ENCODE results near the gene ADAT3. TPM values are rescaled to one million over a fixed set of nuclear protein-coding genes. Genes with fewer than 3 reads are reported as not detected.

Gene ADAT3
- total RNA-seq, 1 donor, result 3.9 TPM

- no peak for TF ChIP-seq CTCF (IDR thresholded peaks at IDR 0.05; ENCODE audit: insufficient read depth, low read depth, low read length)
- H3K4me3 ChIP-seq (ENCODE audit: low read depth, low read length), result no peak overlapping the region
- DNase-seq (ENCODE audit: low read depth), result no peak
Observed at GRCh38 chr19:1936430-1936829, 31.2 kb downstream of the ADAT3 start.

GRCh38 chr19:1936916-1937610, 31.9 kb downstream of the ADAT3 start:
- H3K4me3 ChIP-seq (ENCODE audit: low read depth, low read length), result no peak overlapping the region
- DNase-seq (ENCODE audit: low read depth), result no peak
- no peak for TF ChIP-seq CTCF (IDR thresholded peaks at IDR 0.05; ENCODE audit: insufficient read depth, low read depth, low read length)

- H3K4me3 ChIP-seq (ENCODE audit: low read depth, low read length), result no peak overlapping the region
- DNase-seq (ENCODE audit: low read depth), result peak; percentile 78
- TF ChIP-seq CTCF (IDR thresholded peaks at IDR 0.05; ENCODE audit: insufficient read depth, low read depth, low read length), result no peak
Observed at GRCh38 chr19:1938071-1938470, 32.9 kb downstream of the ADAT3 start.

GRCh38 chr19:1941146-1942077, 36.2 kb downstream of the ADAT3 start, which contains the start of gene CSNK1G2:
Gene CSNK1G2, plus strand, starts transcription at chr19:1941172. Its CDS starts 28,601 bp downstream, at chr19:1969773.
- H3K4me3 ChIP-seq (ENCODE audit: low read depth, low read length), result peak within 1 kb of the TSS; percentile 84
- no peak for DNase-seq (ENCODE audit: low read depth)
- TF ChIP-seq CTCF (IDR thresholded peaks at IDR 0.05; ENCODE audit: insufficient read depth, low read depth, low read length), result no peak

- DNase-seq (ENCODE audit: low read depth), result peak; percentile 86
- peak overlapping the region; percentile 84 for H3K4me3 ChIP-seq (ENCODE audit: low read depth, low read length)
- no peak for TF ChIP-seq CTCF (IDR thresholded peaks at IDR 0.05; ENCODE audit: insufficient read depth, low read depth, low read length)
Observed at GRCh38 chr19:1942078-1942933, 37.1 kb downstream of the ADAT3 start.

GRCh38 chr19:1942934-1943555, 37.8 kb downstream of the ADAT3 start:
- TF ChIP-seq CTCF (IDR thresholded peaks at IDR 0.05; ENCODE audit: insufficient read depth, low read depth, low read length), result no peak
- no peak for DNase-seq (ENCODE audit: low read depth)
- peak overlapping the region; percentile 84 for H3K4me3 ChIP-seq (ENCODE audit: low read depth, low read length)

All from fibroblast of villous mesenchyme (primary cell).